GM19099 (cell line): Measurements from ENCODE around the gene DENND5A.

Experiments used
- POLR2A ChIP-seq: IDR thresholded peaks from 3 replicates; pipeline ENCODE4 v1.6.1; 2011; ENCODE audit warnings: low read depth; ENCODE audit not compliant: insufficient read length; ENCODE audit errors: extremely low read depth

The DENND5A gene

GRCh38 chr11:9089061-9089460 is 176.1 kb downstream of the DENND5A start:
- no peak for TF ChIP-seq POLR2A
